HEK293T (cell line): Measurements from ENCODE around the gene GASK1B.

Source experiments
- CTCF ChIA-PET: fragments of 350-600 bp; formaldehyde crosslinking; extraction: SDS; loops from one replicate; lab custom pipeline; 2021; ENCODE audit warnings: antibody characterized with exemption, inconsistent platforms; lab: Yijun Ruan, JAX
- POLR2A ChIA-PET: fragments of 350-600 bp; formaldehyde crosslinking; extraction: SDS; loops from one replicate; lab custom pipeline; 2020; ENCODE audit warnings: antibody characterized with exemption, inconsistent platforms; lab: Yijun Ruan, JAX
- DNase-seq: peaks from one replicate; pipeline ENCODE4 v3.0.0; 2012; ENCODE audit warnings: mixed read lengths; ENCODE audit errors: extremely low spot score
- ARNT ChIP-seq: fragments of 450-650 bp; IDR thresholded peaks from 2 replicates; pipeline ENCODE4 v1.6.1; 2017; ENCODE audit warnings: mild to moderate bottlenecking
- BHLHE40 ChIP-seq: fragments of 450-650 bp; IDR thresholded peaks from 2 replicates; pipeline ENCODE4 v1.6.1; 2016; ENCODE audit warnings: mild to moderate bottlenecking, moderate library complexity, borderline replicate concordance
- CTBP1 ChIP-seq: fragments of 450-650 bp; IDR thresholded peaks from 2 replicates; pipeline ENCODE4 v1.6.1; 2016; ENCODE audit warnings: borderline replicate concordance
- ELF4 ChIP-seq: fragments of 450-650 bp; IDR thresholded peaks from 2 replicates; pipeline ENCODE4 v1.6.1; 2017; ENCODE audit warnings: antibody characterized with exemption
- FOXA1 ChIP-seq: fragments of 450-650 bp; IDR thresholded peaks from 2 replicates; pipeline ENCODE4 v1.6.1; 2016; ENCODE audit warnings: mild to moderate bottlenecking
- FOXK2 ChIP-seq: fragments of 450-650 bp; IDR thresholded peaks from 2 replicates; pipeline ENCODE4 v1.6.1; 2016; ENCODE audit warnings: mild to moderate bottlenecking
- FOXM1 ChIP-seq: fragments of 450-650 bp; IDR thresholded peaks from 2 replicates; pipeline ENCODE4 v1.6.1; 2017; ENCODE audit warnings: mild to moderate bottlenecking, borderline replicate concordance
- HDGF ChIP-seq: fragments of 450-650 bp; IDR thresholded peaks from 2 replicates; pipeline ENCODE4 v1.6.1; 2017; ENCODE audit warnings: antibody characterized with exemption, borderline replicate concordance
- L3MBTL2 ChIP-seq: fragments of 450-650 bp; conservative IDR thresholded peaks from 2 replicates; pipeline ENCODE4 v1.6.1; 2016; ENCODE audit warnings: mild to moderate bottlenecking
- LEF1 ChIP-seq: fragments of 450-650 bp; IDR thresholded peaks from 2 replicates; pipeline ENCODE4 v1.6.1; 2017; ENCODE audit warnings: mild to moderate bottlenecking, borderline replicate concordance
- NFRKB ChIP-seq: fragments of 450-650 bp; IDR thresholded peaks from 2 replicates; pipeline ENCODE4 v1.6.1; 2016; ENCODE audit warnings: mild to moderate bottlenecking, moderate library complexity
- SP1 ChIP-seq: fragments of 450-650 bp; IDR thresholded peaks from 2 replicates; pipeline ENCODE4 v1.6.1; 2017
- SUZ12 ChIP-seq: fragments of 450-650 bp; IDR thresholded peaks from 2 replicates; pipeline ENCODE4 v1.6.1; 2016; ENCODE audit warnings: mild to moderate bottlenecking
- TARDBP ChIP-seq: fragments of 450-650 bp; IDR thresholded peaks from 2 replicates; pipeline ENCODE4 v1.6.1; 2016
- ZNF384 ChIP-seq: fragments of 450-650 bp; IDR thresholded peaks from 2 replicates; pipeline ENCODE4 v1.6.1; 2016
- TF ChIP-seq, protein P1 (sequence below): fragments of 450-650 bp; IDR thresholded peaks from 2 replicates; pipeline ENCODE4 v1.6.1; 2016

The GASK1B gene

GRCh38 chr4:158179465-158179864 lies 6.6 kb upstream of the GASK1B start:
- DNase-seq = no peak
- TF ChIP-seq FOXK2 = no peak
- TF ChIP-seq CTBP1 = no peak
- TF ChIP-seq HDGF = no peak
- no peak for TF ChIP-seq SP1
- no peak for TF ChIP-seq NFRKB
- TF ChIP-seq ARNT = no peak
- no peak for TF ChIP-seq FOXM1
- no peak for TF ChIP-seq SUZ12
- no peak for TF ChIP-seq BHLHE40
- ChIA-PET POLR2A (no interaction called here), CTCF (no interaction called here)

- ChIA-PET POLR2A (no interaction called here), CTCF (no interaction called here)
- TF ChIP-seq ARNT = no peak
- no peak for TF ChIP-seq TARDBP
- no peak for TF ChIP-seq HDGF
- TF ChIP-seq FOXM1 = no peak
- no peak for TF ChIP-seq ELF4
- no peak for TF ChIP-seq SP1
- TF ChIP-seq SUZ12 = no peak
- no peak for TF ChIP-seq CTBP1
- no peak for TF ChIP-seq LEF1
- TF ChIP-seq BHLHE40 = no peak
- TF ChIP-seq, protein P1, sequence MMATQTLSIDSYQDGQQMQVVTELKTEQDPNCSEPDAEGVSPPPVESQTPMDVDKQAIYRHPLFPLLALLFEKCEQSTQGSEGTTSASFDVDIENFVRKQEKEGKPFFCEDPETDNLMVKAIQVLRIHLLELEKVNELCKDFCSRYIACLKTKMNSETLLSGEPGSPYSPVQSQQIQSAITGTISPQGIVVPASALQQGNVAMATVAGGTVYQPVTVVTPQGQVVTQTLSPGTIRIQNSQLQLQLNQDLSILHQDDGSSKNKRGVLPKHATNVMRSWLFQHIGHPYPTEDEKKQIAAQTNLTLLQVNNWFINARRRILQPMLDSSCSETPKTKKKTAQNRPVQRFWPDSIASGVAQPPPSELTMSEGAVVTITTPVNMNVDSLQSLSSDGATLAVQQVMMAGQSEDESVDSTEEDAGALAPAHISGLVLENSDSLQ = no peak
- no peak for TF ChIP-seq L3MBTL2
- TF ChIP-seq NFRKB = no peak
- no peak for TF ChIP-seq FOXA1
- no peak for TF ChIP-seq FOXK2
- no peak for TF ChIP-seq ZNF384
- DNase-seq = no peak
Measured at GRCh38 chr4:158176776-158177175, 4.0 kb upstream of the GASK1B start.

DNA sequence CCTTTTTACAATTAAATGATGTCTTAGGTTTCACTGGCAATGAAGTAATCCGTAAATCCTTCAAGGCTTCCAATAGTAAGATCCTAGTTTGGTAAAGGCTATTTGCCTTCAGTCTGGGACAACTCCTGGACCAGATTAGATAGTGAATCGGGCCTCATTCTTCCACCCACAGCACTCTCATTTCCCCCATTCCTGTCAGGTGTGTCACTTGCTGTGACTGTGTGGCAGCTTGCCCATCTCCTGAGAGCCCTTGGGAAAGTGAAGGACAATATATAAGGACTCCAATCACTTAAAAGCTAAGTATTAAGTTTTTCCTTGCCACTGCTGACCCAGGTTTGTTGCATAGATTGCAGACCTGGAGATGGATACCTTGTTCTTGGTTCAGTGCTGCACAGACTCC lies 3.3 kb upstream of the GASK1B start:
- no peak for DNase-seq
- ChIA-PET CTCF (interaction anchor here (1.0 to 1.1 kb wide), 2 partner anchors 13 to 17 kb away, joined by 3 read pairs; no protein-coding TSS in a partner anchor), POLR2A (no interaction called here)
- no peak for TF ChIP-seq SP1
- TF ChIP-seq ELF4 = no peak
- TF ChIP-seq TARDBP = no peak
- TF ChIP-seq L3MBTL2 = no peak
- no peak for TF ChIP-seq ARNT
- TF ChIP-seq FOXM1 = no peak
- TF ChIP-seq HDGF = no peak
- no peak for TF ChIP-seq BHLHE40

DNA sequence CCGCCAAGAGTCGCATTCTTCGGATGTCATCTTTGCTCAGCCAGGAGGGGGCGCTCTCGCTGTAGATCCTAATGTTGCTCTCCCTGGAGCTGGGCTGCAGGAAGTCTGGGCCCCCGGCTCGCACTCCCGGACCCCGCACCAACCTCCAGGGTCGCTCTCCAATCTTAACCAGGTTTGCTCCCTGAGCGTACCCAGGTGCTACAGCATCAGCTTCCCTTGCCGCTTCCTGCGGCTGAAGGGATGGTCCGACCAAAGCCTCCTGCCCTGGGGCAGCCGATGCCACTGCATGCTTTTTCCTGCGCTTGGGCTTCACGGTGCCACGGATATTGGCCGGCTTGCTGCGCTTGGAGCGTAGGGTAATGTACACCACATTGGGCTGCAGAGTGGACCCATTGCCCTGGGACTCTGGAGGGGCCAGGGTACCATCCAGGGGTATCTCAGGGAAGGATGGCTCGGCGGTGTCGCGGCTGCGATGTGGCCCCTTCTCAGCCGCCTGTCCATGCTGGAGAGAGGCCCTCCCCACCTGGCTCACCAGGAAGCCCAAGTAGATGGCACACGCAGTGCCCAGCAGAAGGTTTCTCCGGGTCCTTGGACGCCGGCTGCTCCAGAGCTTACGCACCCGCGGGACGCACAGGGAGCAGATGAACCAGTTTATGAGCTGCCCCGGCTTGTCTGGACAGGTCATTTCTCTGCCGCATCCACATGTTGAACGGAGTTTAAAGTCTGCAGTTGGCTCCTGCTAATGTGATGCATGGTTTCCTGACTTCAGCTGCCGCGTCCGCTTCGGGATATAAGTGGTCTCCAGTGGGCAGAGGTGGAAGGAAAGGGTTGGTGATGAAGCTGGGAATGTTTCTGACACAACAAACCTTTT lies 1.9 kb downstream of the GASK1B start:
- CTCF ChIA-PET = interaction anchor here (0.6 to 2.3 kb wide), 6 partner anchors 8 to 475 kb away, joined by 4 to 13 read pairs (median 5); no protein-coding TSS in a partner anchor
- TF ChIP-seq SP1 (no peak), ZNF384 (no peak), FOXM1 (no peak), L3MBTL2 (no peak), TARDBP (no peak), SUZ12 (no peak), FOXK2 (no peak), NFRKB (no peak), HDGF (no peak)
- TF ChIP-seq, protein P1 = no peak
- no peak for DNase-seq
- POLR2A ChIA-PET = no interaction called here

- TF ChIP-seq SUZ12 (no peak), LEF1 (no peak), BHLHE40 (no peak), SP1 (no peak), CTBP1 (no peak), FOXM1 (no peak), NFRKB (no peak), TARDBP (no peak), ZNF384 (no peak), HDGF (no peak)
- TF ChIP-seq, protein P1 = no peak
- CTCF ChIA-PET = interaction anchor here (1.0 kb wide), 1 partner anchor 111 kb away, joined by 3 read pairs; no protein-coding TSS in a partner anchor
- no peak for DNase-seq
- POLR2A ChIA-PET = no interaction called here
Measured at GRCh38 chr4:158169931-158170690, 2.7 kb downstream of the GASK1B start.
